HG03064 (cell line): ENCODE measurements around the gene FAM131B.
"Not testable (repeated sequence)": the region's sequence is repeated elsewhere in the genome, so short reads cannot be mapped to it uniquely, and the experiment has no call there.

Source experiments
- ATAC-seq: cut with Tn5 transposase; IDR thresholded peaks from one replicate; pipeline ENCODE4 v1.9.1; 2021; ENCODE audit warnings: low read depth; ENCODE audit not compliant: unreplicated experiment

The FAM131B gene

DNA sequence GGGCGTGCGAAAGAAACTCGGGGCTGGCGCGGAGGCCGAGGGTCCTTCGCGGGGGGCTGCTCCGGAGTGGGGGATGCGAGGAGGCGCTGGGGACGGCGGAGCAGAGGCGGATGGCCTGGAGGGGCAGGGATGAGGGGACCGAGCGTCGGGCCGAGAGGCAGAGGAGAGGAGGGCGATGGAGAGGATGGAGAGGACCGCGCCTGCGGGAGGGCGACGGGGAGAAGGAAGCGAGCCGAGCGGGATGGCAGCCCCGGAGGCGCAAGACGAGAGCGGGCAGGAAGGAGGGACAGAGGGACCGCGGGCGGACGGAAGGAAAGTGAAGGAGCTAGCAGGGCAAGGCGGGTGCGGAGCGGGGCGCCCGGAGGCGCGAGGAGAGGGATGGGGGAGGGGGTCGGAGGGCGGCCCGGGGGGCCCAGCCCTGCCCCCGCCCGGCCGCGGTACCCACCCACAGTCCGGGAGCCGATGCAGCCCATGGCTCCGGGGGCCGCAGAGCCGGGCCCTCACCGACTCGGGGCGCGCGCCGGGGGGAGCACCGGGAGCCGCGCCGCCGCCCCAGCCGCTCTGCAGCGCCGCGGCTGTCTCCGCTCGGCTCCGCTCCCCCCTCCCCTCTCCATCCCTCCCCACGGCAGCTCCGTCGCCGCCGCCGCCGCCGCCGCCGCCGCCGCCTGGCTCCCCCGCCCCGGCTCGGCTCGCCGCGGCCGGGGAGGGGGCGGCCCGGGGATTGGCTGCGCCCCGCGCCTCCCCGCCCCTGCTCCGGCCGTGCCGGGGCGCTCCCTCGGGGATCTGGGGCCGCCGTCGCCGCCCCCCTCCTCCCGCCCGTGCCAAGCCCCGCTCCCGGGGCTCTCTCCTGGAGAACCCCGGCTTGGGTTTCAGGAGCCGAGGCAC, at the start of gene FAM131B:
Gene FAM131B, minus strand, starts transcription at position 583 of the 885 bp plus-strand sequence. Its CDS starts 110 bp downstream, at position 473.
- ATAC-seq: no peak

- ATAC-seq: no peak
Observed at GRCh38 chr7:143411976-143412708, 49.6 kb upstream of the FAM131B start.

DNA sequence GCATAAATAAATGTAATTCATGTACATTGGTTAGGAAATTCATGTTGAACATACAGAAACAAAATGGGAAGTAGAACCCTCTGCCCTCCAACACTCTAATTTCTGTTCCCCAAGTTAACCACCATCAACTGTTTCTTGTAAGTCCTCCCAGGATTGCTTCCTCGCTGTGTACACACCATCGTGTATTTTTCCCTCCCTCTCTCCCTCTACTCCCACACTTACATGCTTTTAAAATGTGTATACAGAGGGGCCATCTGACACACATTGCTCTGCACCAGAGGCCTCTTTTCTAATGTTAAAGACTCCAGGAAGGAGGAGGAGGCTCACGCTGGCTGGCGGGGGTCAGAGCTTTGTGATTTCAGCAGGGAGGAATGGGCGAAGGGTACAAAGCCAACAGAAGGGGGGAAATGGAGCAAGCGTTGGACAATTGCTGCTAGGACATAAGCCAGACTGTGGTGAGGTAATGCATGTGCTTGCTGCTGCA, 48.0 kb upstream of the FAM131B start:
- ATAC-seq: no peak

DNA sequence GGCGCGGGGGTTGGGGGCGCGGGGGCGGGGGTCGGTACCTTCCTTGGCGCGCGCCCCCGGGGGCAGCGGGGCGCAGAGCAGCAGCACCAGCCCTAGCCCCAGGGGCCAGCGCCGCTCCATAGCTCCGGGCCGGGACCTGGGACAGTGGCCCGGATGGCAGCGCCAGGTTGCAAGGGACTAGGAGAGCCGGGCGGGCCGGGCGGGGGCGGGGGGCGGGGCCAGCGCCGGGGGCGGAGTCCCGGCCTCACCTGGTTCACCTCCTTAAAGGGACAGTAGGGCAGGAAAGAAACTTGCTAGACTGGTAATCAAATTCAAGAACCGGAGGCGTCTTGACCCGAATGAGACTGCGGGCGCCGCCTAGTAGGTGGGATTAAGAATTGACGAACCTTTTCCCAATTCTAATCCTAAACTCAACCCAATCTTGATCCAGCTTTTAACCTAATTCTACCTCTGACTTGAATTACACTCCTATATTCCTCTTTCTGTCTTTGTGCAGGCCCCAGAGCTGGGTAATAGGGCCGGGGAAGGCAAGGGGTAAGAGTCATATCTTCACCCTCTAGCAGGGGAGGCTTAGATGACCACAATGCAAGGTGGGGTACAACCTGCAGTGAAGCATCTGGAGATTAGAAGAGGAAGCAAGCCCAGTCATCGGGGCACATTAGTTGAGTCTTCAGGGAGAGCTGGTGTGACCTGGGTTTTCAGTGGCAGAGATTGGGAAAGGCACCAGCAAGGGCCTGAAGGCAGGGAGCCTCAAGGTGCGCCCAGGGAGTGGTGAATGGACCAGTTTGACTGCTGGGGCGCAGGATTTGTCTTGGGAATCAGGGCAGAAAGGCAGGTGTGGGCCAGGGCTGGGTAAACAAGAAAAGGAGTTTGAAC, 46.4 kb upstream of the FAM131B start, which contains the start of gene EPHA1:
Gene EPHA1, minus strand, starts transcription at position 171 of the 876 bp plus-strand sequence. Its CDS starts 51 bp downstream, at position 120.
- ATAC-seq: no peak

GRCh38 chr7:143408252-143408685, 45.8 kb upstream of the FAM131B start:
- ATAC-seq: no peak

GRCh38 chr7:143407287-143408251, 45.1 kb upstream of the FAM131B start:
- no peak for ATAC-seq

DNA sequence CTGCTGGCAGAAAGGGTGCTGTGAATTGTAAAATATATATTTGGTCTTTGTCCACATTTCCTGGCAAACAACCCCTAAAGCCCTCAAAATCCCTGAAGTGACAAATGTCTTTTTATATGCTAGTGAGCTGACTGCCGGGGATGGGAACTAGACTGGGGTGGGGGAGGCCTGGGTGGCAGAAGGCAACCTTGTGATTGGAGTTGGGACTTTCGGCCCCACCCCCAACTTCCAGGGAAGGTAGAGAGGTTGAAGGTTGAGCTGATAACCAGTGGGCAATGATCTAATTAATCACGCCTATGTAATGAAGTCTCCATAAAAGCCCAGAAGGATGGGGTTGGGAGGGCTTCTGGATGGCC, 43.5 kb upstream of the FAM131B start:
- ATAC-seq: no peak

GRCh38 chr7:143405173-143406001, 42.9 kb upstream of the FAM131B start:
- ATAC-seq: no peak

DNA sequence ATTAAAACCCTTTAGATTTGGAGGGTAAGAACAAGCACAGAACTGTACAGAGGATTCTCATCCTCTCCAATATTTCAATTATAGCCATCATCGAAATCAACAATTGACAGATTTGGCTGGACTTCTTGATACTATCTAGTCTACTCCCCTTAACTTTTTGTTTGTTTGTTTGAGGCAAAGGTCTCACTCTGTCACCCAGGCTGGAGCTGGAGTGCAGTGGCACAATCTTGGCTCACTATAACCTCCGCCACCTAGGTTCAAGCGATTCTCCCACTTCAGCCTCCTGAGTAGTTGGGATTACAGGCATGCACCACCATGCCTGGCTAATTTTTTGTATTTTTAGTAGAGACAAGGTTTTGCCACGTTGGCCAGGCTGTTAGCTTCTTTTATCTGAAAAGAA, 39.7 kb upstream of the FAM131B start:
- not testable (repeated sequence) for ATAC-seq

GRCh38 chr7:143401265-143401664, 38.8 kb upstream of the FAM131B start:
- ATAC-seq: no peak

DNA sequence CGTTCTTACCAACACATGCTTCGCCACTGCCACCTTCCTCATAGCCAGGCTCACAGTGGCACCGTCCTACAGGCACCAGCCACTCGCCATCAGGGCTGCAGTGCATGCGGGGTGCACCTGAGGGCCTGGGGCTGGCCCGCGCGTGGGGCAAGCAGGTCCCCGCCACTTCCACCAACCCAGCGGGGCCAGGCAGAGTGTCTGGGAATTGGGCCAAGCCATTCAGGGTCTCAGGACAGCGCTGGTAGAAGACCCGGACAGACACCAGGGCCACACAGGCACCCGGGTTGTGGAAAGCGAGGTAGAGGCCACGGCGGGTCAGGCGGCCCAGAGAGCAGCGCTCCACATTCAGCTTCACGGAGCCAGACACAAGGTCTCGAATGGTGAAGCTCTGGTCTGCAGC, 37.1 kb upstream of the FAM131B start:
- ATAC-seq: no peak

GRCh38 chr7:143399151-143399550, 36.6 kb upstream of the FAM131B start:
- ATAC-seq: no peak

DNA sequence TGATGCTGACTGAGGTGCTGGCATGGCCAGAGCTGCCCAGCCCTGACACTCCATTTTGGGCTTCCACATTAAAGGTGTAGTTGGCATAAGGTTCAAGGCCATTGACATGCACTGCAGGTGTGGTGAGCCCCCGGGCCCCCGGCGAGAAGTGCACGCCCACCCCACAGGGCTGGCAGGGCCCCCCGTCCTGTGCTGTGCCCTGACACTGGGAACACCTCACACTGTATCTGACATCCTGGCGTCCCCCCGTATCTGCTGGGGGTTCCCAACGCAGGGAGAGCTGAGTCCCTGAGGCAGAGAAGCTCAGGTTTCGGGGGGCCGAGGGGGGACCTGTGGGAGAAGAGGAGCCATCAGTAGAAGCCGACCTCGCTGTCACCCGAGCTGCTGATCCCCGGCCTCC, 36.1 kb upstream of the FAM131B start:
- no peak for ATAC-seq

DNA sequence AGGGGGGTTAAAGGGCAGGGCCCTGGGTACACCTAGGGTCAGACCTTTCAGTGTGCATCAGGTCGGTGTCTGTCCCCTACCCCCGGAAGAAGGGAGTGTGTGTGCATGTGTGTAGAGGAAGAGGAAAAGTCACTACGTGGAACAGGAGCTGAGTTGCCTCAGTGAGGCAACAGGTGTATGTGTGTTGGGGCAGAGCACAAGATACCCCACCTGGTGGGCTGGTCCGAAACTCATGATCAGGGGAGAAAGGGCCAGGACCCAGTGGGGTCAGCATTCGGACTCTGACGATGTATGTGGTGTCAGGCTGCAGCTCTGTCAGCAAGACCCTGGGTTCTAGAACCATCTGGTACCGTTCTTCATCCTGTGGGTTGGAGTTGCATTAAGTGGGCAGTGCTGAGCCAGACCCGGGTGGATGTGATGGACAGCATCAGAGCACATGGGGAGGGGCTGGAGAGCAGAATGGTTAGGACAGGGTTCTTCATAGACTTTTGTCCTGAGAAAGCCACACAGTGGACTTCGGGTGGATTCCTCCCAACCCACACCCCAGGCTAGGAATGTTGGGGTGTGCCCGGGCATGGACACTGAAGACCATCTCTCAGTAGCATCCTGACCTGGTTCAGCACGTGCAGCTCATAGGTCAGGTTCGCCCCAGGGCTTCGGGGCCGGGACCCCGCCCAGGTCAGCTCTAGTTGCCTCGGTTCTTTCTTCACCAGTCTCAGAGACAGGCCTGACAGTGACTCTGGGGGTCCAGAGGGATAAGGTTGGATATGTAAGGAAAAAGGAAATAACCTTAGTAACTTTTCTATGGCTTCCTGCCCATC, 35.4 kb upstream of the FAM131B start:
- no peak for ATAC-seq

DNA sequence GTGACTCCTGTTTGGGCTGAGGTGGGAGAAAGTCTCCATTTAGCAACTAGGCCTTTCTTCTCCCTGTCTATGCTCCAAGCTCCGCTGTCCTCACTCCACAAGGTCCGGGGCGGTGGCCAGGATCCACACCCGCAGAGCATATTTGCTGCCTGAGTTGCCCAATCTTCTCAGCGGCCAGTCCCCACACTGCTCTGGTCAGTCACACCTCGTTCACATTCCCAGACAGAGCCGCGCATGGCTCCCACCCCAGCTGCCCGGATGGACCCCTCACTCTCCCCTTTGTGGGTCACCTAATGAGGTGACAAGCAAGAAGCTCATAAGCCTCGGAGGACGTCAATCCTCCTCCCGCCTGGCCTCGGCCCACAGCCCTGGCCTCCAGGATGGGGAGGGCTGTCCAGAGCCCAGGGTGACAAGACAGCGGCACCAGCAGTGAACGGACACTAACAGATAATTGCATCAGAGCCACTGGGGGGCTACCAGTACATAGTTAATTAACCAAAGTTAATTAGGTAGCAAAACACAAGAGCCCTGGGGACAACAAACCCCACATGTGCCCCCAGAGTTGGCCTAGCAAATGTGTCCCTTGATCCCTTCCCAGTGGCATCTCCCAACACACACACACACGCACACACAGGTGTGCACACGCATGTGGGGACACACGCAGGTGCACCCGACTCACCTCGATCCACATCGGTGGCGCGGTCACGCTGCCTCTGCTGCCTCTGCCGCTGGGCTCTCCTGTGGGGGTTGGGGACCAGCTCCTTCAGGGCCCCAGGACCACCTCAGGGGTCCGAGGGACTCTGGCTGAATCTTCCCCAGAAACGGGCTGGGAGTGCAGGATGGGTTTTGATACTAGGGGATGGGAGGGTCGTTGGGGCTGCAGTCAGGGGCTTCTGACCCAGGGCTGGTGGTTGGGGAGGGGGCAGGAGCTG, 34.4 kb upstream of the FAM131B start:
- no peak for ATAC-seq

GRCh38 chr7:143396182-143396581, 33.7 kb upstream of the FAM131B start:
- no peak for ATAC-seq
